GM20000 (cell line): ENCODE data around the gene CASP12.

Experiments used
- DNase-seq: peaks from one replicate; pipeline ENCODE4 v3.0.0; 2012; ENCODE audit warnings: low spot score
- CTCF ChIP-seq: IDR thresholded peaks from 2 replicates; pipeline ENCODE4 v1.5.1; 2012; ENCODE audit warnings: mild to moderate bottlenecking, control low read depth; ENCODE audit errors: extremely low read depth, missing control alignments

The CASP12 gene

GRCh38 chr11:104908186-104908531, 9.9 kb upstream of the CASP12 start:
- DNase-seq: no peak
- TF ChIP-seq CTCF: no peak

- no peak for TF ChIP-seq CTCF
These were observed 9.4 kb upstream of the CASP12 start for GRCh38 chr11:104907521-104908185.

GRCh38 chr11:104905271-104905670, 7.0 kb upstream of the CASP12 start:
- no peak for DNase-seq
- TF ChIP-seq CTCF: no peak

More at GRCh38 chr11:104907521-104908185, 9.4 kb upstream of the CASP12 start:
- no peak for DNase-seq

- no peak for DNase-seq
- TF ChIP-seq CTCF: no peak
These were observed 966 bp upstream of the CASP12 start for GRCh38 chr11:104899226-104899625.

- DNase-seq: no peak
- no peak for TF ChIP-seq CTCF
These were observed 389 bp upstream of the CASP12 start for GRCh38 chr11:104898685-104899013.

GRCh38 chr11:104895634-104896033, 2.6 kb downstream of the CASP12 start:
- no peak for TF ChIP-seq CTCF
- DNase-seq: no peak

GRCh38 chr11:104893876-104894275, 4.4 kb downstream of the CASP12 start:
- no peak for TF ChIP-seq CTCF

More at GRCh38 chr11:104893876-104894275, 4.4 kb downstream of the CASP12 start:
- DNase-seq: no peak
